ENCODE results near the gene CAD. TPM values are rescaled to one million over a fixed set of nuclear protein-coding genes. Genes with fewer than 3 reads are reported as not detected.
A peak's percentile ranks its signal among the peaks of the same experiment; 100 is the strongest.

The CAD gene
- total RNA-seq, 1 donor from 2014 or later = 85.1 TPM

- Mint-ChIP-seq H3K4me1 (ENCODE audit: unreplicated experiment) (peaks cover 7% of the 10 kb centered on the region), H3K36me3 (no peaks in the 10 kb centered on the region), H3K27me3 (peaks cover 80% of the 10 kb centered on the region), H3K27ac (no peak overlapping the region), H3K9me3 (no peaks in the 10 kb centered on the region), H3K4me3 (no peak overlapping the region)
- DNase-seq (ENCODE audit: extremely low spot score, unreplicated experiment) = no peak
- TF ChIP-seq CTCF (conservative IDR thresholded peaks at IDR 0.05) = no peak
These were observed 39.8 kb downstream of the CAD start for GRCh38 chr2:27256855-27257454.

- H3K27me3 Mint-ChIP-seq = peaks cover 78% of the 10 kb centered on the region
- no peaks in the 10 kb centered on the region for H3K9me3 Mint-ChIP-seq
- H3K36me3 Mint-ChIP-seq = peaks cover under 1% of the 10 kb centered on the region
- H3K27ac Mint-ChIP-seq = no peak overlapping the region
- peaks cover 7% of the 10 kb centered on the region for H3K4me1 Mint-ChIP-seq (ENCODE audit: unreplicated experiment)
- H3K4me3 Mint-ChIP-seq = no peak overlapping the region
- no peak for TF ChIP-seq CTCF (conservative IDR thresholded peaks at IDR 0.05)
- DNase-seq (ENCODE audit: extremely low spot score, unreplicated experiment) = no peak
These were observed 40.9 kb downstream of the CAD start for GRCh38 chr2:27258051-27258450.

- peaks cover 17% of the 10 kb centered on the region for H3K4me1 Mint-ChIP-seq (ENCODE audit: unreplicated experiment)
- peaks cover 3% of the 10 kb centered on the region for H3K36me3 Mint-ChIP-seq
- no peak for TF ChIP-seq CTCF (conservative IDR thresholded peaks at IDR 0.05)
- H3K27ac Mint-ChIP-seq = peak overlapping the region; percentile 31
- H3K27me3 Mint-ChIP-seq = peaks cover 74% of the 10 kb centered on the region
- H3K4me3 Mint-ChIP-seq = peak overlapping the region; percentile 64
- H3K9me3 Mint-ChIP-seq = no peaks in the 10 kb centered on the region
- no peak for DNase-seq (ENCODE audit: extremely low spot score, unreplicated experiment)
These were observed 44.2 kb downstream of the CAD start for GRCh38 chr2:27261241-27261925.

GRCh38 chr2:27261926-27262298 lies 44.7 kb downstream of the CAD start:
- Mint-ChIP-seq H3K4me1 (ENCODE audit: unreplicated experiment) (peaks cover 17% of the 10 kb centered on the region), H3K36me3 (peaks cover 3% of the 10 kb centered on the region), H3K9me3 (no peaks in the 10 kb centered on the region), H3K4me3 (peak overlapping the region; percentile 64), H3K27me3 (peaks cover 69% of the 10 kb centered on the region), H3K27ac (no peak overlapping the region)
- TF ChIP-seq CTCF (conservative IDR thresholded peaks at IDR 0.05) = no peak
- DNase-seq (ENCODE audit: extremely low spot score, unreplicated experiment) = no peak

- H3K4me3 Mint-ChIP-seq = peak within 1 kb of the TSS; percentile 90
- peaks cover 17% of the 10 kb centered on the region for H3K4me1 Mint-ChIP-seq (ENCODE audit: unreplicated experiment)
These were observed 45.5 kb downstream of the CAD start, which contains the start of gene SLC30A3 for GRCh38 chr2:27262379-27263286. SLC30A3 (minus strand) TSS chr2:27263047; CDS start chr2:27262906, 141 bp downstream.

More at GRCh38 chr2:27262379-27263286, 45.5 kb downstream of the CAD start, which contains the start of gene SLC30A3:
- peaks cover 62% of the 10 kb centered on the region for H3K27me3 Mint-ChIP-seq
- H3K9me3 Mint-ChIP-seq = no peaks in the 10 kb centered on the region
- no peak for DNase-seq (ENCODE audit: extremely low spot score, unreplicated experiment)
- peak; percentile 32 for TF ChIP-seq CTCF (conservative IDR thresholded peaks at IDR 0.05)
- H3K36me3 Mint-ChIP-seq = peaks cover 3% of the 10 kb centered on the region
- peak within 1 kb of the TSS; percentile 13 for H3K27ac Mint-ChIP-seq
